ENCODE results near the gene SYN1. TPM values are rescaled to one million over a fixed set of nuclear protein-coding genes. Genes with fewer than 3 reads are reported as not detected.

Gene SYN1
- total and polyA plus RNA-seq, 4 donors, result 0.09 to 2.5 (median 0.60) TPM

DNA sequence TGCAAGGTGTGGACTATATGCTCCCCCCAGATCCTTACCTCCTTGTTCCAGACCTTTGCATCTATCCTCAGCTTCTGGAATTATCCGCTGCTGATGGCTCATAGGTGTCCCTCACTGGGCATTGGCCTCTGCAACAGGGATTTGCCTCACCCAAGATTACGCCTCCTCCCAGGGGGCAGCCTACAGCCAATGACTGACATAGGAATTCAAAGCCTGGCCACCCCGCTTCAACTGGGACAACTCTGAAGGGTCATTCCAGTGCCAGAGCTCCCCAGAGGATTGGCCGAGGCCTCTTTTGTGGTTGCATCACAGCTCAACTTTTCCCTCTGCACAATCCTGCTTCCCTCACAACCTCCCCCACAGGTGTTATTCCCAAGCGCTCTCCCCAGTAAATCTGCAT, 5.0 kb downstream of the SYN1 start:
- TF ChIP-seq HNF4G (IDR thresholded peaks at IDR 0.05), result no peak
- TF ChIP-seq GABPA (IDR thresholded peaks at IDR 0.05 in 1 of 2, conservative IDR thresholded peaks at IDR 0.05 in 1 of 2), result no peak
- no peak for TF ChIP-seq YY1 (IDR thresholded peaks at IDR 0.05)
- TF ChIP-seq, protein P1, sequence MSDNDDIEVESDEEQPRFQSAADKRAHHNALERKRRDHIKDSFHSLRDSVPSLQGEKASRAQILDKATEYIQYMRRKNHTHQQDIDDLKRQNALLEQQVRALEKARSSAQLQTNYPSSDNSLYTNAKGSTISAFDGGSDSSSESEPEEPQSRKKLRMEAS (IDR thresholded peaks at IDR 0.05), result no peak
- no peak for TF ChIP-seq NR2F2 (IDR thresholded peaks at IDR 0.05)
- TF ChIP-seq FOXA1 (IDR thresholded peaks at IDR 0.05), result no peak
- TF ChIP-seq, protein P2, sequence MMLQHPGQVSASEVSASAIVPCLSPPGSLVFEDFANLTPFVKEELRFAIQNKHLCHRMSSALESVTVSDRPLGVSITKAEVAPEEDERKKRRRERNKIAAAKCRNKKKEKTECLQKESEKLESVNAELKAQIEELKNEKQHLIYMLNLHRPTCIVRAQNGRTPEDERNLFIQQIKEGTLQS (IDR thresholded peaks at IDR 0.05), result no peak
- TF ChIP-seq JUND (IDR thresholded peaks at IDR 0.05), result no peak
- TF ChIP-seq EGR1 (IDR thresholded peaks at IDR 0.05; ENCODE audit: low read depth in 2 of 2), result no peak
- TF ChIP-seq SP1 (IDR thresholded peaks at IDR 0.05), result no peak
- no peak for TF ChIP-seq RAD21 (IDR thresholded peaks at IDR 0.05)
- TF ChIP-seq, protein P3, sequence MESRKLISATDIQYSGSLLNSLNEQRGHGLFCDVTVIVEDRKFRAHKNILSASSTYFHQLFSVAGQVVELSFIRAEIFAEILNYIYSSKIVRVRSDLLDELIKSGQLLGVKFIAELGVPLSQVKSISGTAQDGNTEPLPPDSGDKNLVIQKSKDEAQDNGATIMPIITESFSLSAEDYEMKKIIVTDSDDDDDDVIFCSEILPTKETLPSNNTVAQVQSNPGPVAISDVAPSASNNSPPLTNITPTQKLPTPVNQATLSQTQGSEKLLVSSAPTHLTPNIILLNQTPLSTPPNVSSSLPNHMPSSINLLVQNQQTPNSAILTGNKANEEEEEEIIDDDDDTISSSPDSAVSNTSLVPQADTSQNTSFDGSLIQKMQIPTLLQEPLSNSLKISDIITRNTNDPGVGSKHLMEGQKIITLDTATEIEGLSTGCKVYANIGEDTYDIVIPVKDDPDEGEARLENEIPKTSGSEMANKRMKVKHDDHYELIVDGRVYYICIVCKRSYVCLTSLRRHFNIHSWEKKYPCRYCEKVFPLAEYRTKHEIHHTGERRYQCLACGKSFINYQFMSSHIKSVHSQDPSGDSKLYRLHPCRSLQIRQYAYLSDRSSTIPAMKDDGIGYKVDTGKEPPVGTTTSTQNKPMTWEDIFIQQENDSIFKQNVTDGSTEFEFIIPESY (IDR thresholded peaks at IDR 0.05), result no peak
- TF ChIP-seq HNF4A (conservative IDR thresholded peaks at IDR 0.05), result no peak
- TF ChIP-seq, protein P4, sequence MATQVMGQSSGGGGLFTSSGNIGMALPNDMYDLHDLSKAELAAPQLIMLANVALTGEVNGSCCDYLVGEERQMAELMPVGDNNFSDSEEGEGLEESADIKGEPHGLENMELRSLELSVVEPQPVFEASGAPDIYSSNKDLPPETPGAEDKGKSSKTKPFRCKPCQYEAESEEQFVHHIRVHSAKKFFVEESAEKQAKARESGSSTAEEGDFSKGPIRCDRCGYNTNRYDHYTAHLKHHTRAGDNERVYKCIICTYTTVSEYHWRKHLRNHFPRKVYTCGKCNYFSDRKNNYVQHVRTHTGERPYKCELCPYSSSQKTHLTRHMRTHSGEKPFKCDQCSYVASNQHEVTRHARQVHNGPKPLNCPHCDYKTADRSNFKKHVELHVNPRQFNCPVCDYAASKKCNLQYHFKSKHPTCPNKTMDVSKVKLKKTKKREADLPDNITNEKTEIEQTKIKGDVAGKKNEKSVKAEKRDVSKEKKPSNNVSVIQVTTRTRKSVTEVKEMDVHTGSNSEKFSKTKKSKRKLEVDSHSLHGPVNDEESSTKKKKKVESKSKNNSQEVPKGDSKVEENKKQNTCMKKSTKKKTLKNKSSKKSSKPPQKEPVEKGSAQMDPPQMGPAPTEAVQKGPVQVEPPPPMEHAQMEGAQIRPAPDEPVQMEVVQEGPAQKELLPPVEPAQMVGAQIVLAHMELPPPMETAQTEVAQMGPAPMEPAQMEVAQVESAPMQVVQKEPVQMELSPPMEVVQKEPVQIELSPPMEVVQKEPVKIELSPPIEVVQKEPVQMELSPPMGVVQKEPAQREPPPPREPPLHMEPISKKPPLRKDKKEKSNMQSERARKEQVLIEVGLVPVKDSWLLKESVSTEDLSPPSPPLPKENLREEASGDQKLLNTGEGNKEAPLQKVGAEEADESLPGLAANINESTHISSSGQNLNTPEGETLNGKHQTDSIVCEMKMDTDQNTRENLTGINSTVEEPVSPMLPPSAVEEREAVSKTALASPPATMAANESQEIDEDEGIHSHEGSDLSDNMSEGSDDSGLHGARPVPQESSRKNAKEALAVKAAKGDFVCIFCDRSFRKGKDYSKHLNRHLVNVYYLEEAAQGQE (IDR thresholded peaks at IDR 0.05), result no peak
- TF ChIP-seq, protein P5, sequence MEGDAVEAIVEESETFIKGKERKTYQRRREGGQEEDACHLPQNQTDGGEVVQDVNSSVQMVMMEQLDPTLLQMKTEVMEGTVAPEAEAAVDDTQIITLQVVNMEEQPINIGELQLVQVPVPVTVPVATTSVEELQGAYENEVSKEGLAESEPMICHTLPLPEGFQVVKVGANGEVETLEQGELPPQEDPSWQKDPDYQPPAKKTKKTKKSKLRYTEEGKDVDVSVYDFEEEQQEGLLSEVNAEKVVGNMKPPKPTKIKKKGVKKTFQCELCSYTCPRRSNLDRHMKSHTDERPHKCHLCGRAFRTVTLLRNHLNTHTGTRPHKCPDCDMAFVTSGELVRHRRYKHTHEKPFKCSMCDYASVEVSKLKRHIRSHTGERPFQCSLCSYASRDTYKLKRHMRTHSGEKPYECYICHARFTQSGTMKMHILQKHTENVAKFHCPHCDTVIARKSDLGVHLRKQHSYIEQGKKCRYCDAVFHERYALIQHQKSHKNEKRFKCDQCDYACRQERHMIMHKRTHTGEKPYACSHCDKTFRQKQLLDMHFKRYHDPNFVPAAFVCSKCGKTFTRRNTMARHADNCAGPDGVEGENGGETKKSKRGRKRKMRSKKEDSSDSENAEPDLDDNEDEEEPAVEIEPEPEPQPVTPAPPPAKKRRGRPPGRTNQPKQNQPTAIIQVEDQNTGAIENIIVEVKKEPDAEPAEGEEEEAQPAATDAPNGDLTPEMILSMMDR (IDR thresholded peaks at IDR 0.05; ENCODE audit: low read depth, low read length, missing input control), result no peak
- TF ChIP-seq TAF1 (conservative IDR thresholded peaks at IDR 0.05), result no peak
- no peak for TF ChIP-seq FOXA2 (IDR thresholded peaks at IDR 0.05)
- no peak for TF ChIP-seq RXRA (IDR thresholded peaks at IDR 0.05)
- H3K9me3 ChIP-seq (ENCODE audit: control insufficient read depth in 4 of 4, low read length in 3 of 4), result no peaks in the 10 kb centered on the region
- no peaks in the 10 kb centered on the region for H3K36me3 ChIP-seq (ENCODE audit: control insufficient read depth in 4 of 4, insufficient read depth in 3 of 4, low read depth in 1 of 4, low read length in 3 of 4)
- no peaks in the 10 kb centered on the region for H3K27me3 ChIP-seq (ENCODE audit: control insufficient read depth in 4 of 4, insufficient read depth in 4 of 4, low read length in 3 of 4)
- WGBS, result 75% methylated on average over 5 of the region's 5 CpGs
- H3K4me3 ChIP-seq (ENCODE audit: low read depth in 1 of 3, low read length in 3 of 3), result no peak overlapping the region
- DNase-seq (ENCODE audit: low spot score), result no peak
- no peak overlapping the region for H3K27ac ChIP-seq (ENCODE audit: low read depth in 1 of 2, low read length in 2 of 2)
- no peak overlapping the region for H3K9ac ChIP-seq (ENCODE audit: low read depth in 1 of 2, low read length in 2 of 2)
- peaks cover 0 to 3% (median 0%) of the 10 kb centered on the region in 4 donors for H3K4me1 ChIP-seq (ENCODE audit: control insufficient read depth in 4 of 4, insufficient read depth in 4 of 4, low read length in 3 of 4)
